MM.1S (cell line): ENCODE measurements around the gene TMEM9.

ENCODE experiments used
- DNase-seq: peaks from one replicate; pipeline ENCODE4 v3.0.0-alpha.2; 2015
- H2AFZ ChIP-seq: fragments of 300-600 bp; sonication (generic); 2 replicates; pipeline ENCODE4 v1.6.0; 2016; ENCODE audit warnings: antibody characterized with exemption, low read length
- H3F3A ChIP-seq: fragments of 300-600 bp; sonication (generic); 2 replicates; pipeline ENCODE4 v1.6.1; 2016; ENCODE audit warnings: mild to moderate bottlenecking, antibody characterized with exemption, low read length, moderate library complexity, mixed read lengths; ENCODE audit not compliant: insufficient read depth
- H3K27ac ChIP-seq: fragments of 300-600 bp; sonication (generic); 2 replicates; pipeline ENCODE4 v1.5.1; 2016; ENCODE audit warnings: mild to moderate bottlenecking, low read length
- H3K27me3 ChIP-seq: fragments of 300-600 bp; sonication (generic); replicated peaks from 2 replicates; pipeline ENCODE4 v1.6.0; 2016; ENCODE audit warnings: low read length; ENCODE audit not compliant: insufficient read depth
- H3K36me3 ChIP-seq: fragments of 300-600 bp; sonication (generic); replicated peaks from 2 replicates; pipeline ENCODE4 v1.6.1; 2016; ENCODE audit warnings: mild to moderate bottlenecking, low read length, mixed read lengths; ENCODE audit not compliant: insufficient read depth
- H3K4me1 ChIP-seq: fragments of 300-600 bp; sonication (generic); 2 replicates; pipeline ENCODE4 v1.6.1; 2016; ENCODE audit warnings: low read length, mixed read lengths
- H3K4me2 ChIP-seq: fragments of 300-600 bp; sonication (generic); 2 replicates; pipeline ENCODE4 v1.6.0; 2016; ENCODE audit warnings: low read depth, low read length
- H3K4me3 ChIP-seq: fragments of 300-600 bp; sonication (generic); 2 replicates; pipeline ENCODE4 v1.5.1; 2016; ENCODE audit warnings: low read length, mixed read lengths
- H3K79me2 ChIP-seq: fragments of 300-600 bp; sonication (generic); 2 replicates; pipeline ENCODE4 v1.6.1; 2016; ENCODE audit warnings: mixed run types, low read length, mixed read lengths
- H3K9ac ChIP-seq: fragments of 300-600 bp; sonication (generic); 2 replicates; pipeline ENCODE4 v1.6.1; 2016; ENCODE audit warnings: low read length, mixed read lengths
- H3K9me2 ChIP-seq: fragments of 300-600 bp; sonication (generic); replicated peaks from 2 replicates; pipeline ENCODE4 v1.6.1; 2016; ENCODE audit warnings: mild to moderate bottlenecking, low read length, mixed read lengths; ENCODE audit not compliant: insufficient read depth
- H3K9me3 ChIP-seq: fragments of 300-600 bp; sonication (generic); replicated peaks from 2 replicates; pipeline ENCODE4 v1.6.1; 2016; ENCODE audit warnings: mild to moderate bottlenecking, low read length, mixed read lengths; ENCODE audit not compliant: insufficient read depth
- H4K20me1 ChIP-seq: fragments of 300-600 bp; sonication (generic); 2 replicates; pipeline ENCODE4 v1.6.1; 2016; ENCODE audit warnings: mild to moderate bottlenecking, low read length, moderate library complexity, mixed read lengths; ENCODE audit not compliant: insufficient read depth
- CTCF ChIP-seq: fragments of 300-600 bp; sonication (generic); IDR thresholded peaks from 2 replicates; pipeline ENCODE4 v1.5.1; 2016; ENCODE audit warnings: antibody characterized with exemption, low read length, mixed read lengths
- EZH2 ChIP-seq: fragments of 300-600 bp; sonication (generic); optimal IDR thresholded peaks from 2 replicates; pipeline ENCODE3; 2017; ENCODE audit warnings: low read depth, mild to moderate bottlenecking, antibody characterized with exemption, low read length, mixed read lengths
- EZH2phosphoT487 ChIP-seq: fragments of 300-600 bp; sonication (generic); IDR thresholded peaks from 2 replicates; pipeline ENCODE4 v1.6.1; 2018; ENCODE audit warnings: antibody characterized with exemption, low read length

The TMEM9 gene

GRCh38 chr1:201096041-201096461 is 58.2 kb downstream of the TMEM9 start:
- no peaks in the 10 kb centered on the region for H3K79me2 ChIP-seq
- H3K9ac ChIP-seq, result no peak overlapping the region
- H3K4me3 ChIP-seq, result no peak overlapping the region
- H3K36me3 ChIP-seq, result no peaks in the 10 kb centered on the region
- H3K27ac ChIP-seq, result no peak overlapping the region
- TF ChIP-seq CTCF, result no peak
- no peak for TF ChIP-seq EZH2phosphoT487
- no peak for TF ChIP-seq EZH2
- no peaks in the 10 kb centered on the region for H4K20me1 ChIP-seq
- H3K4me2 ChIP-seq, result no peak overlapping the region
- no peak overlapping the region for H2AFZ ChIP-seq
- DNase-seq, result no peak
- no peaks in the 10 kb centered on the region for H3K27me3 ChIP-seq
- H3K9me2 ChIP-seq, result no peaks in the 10 kb centered on the region
- H3K4me1 ChIP-seq, result no peaks in the 10 kb centered on the region
- H3F3A ChIP-seq, result no peaks in the 10 kb centered on the region
- H3K9me3 ChIP-seq, result no peaks in the 10 kb centered on the region

- Histone ChIP-seq H3K4me1 (no peaks in the 10 kb centered on the region), H3K79me2 (no peaks in the 10 kb centered on the region), H3K9me2 (no peaks in the 10 kb centered on the region), H3K27ac (no peak overlapping the region), H4K20me1 (no peaks in the 10 kb centered on the region), H3K27me3 (no peaks in the 10 kb centered on the region), H3K9ac (no peak overlapping the region), H3K4me2 (no peak overlapping the region), H3K36me3 (no peaks in the 10 kb centered on the region), H3F3A (no peaks in the 10 kb centered on the region), H3K4me3 (no peak overlapping the region), H2AFZ (no peak overlapping the region), H3K9me3 (no peaks in the 10 kb centered on the region)
- DNase-seq, result no peak
- TF ChIP-seq CTCF, result no peak
- TF ChIP-seq EZH2phosphoT487, result no peak
- TF ChIP-seq EZH2, result no peak
Measured at GRCh38 chr1:201095581-201095980, 58.7 kb downstream of the TMEM9 start.

- Histone ChIP-seq H3K79me2 (no peaks in the 10 kb centered on the region), H3K9me3 (no peaks in the 10 kb centered on the region), H4K20me1 (no peaks in the 10 kb centered on the region), H3K9ac (no peak overlapping the region), H3K4me3 (no peak overlapping the region), H3K4me1 (no peaks in the 10 kb centered on the region), H3K36me3 (no peaks in the 10 kb centered on the region), H3K4me2 (no peak overlapping the region), H3K27ac (no peak overlapping the region), H3K27me3 (no peaks in the 10 kb centered on the region), H3K9me2 (no peaks in the 10 kb centered on the region), H3F3A (no peaks in the 10 kb centered on the region), H2AFZ (no peak overlapping the region)
- DNase-seq, result no peak
- TF ChIP-seq EZH2phosphoT487, result no peak
- TF ChIP-seq CTCF, result no peak
Measured at GRCh38 chr1:201094832-201095231, 59.4 kb downstream of the TMEM9 start.

GRCh38 chr1:201093962-201094361 is 60.3 kb downstream of the TMEM9 start:
- Histone ChIP-seq H3K4me3 (no peak overlapping the region), H3K79me2 (no peaks in the 10 kb centered on the region), H3K9me2 (no peaks in the 10 kb centered on the region), H3K27me3 (no peaks in the 10 kb centered on the region), H3K4me1 (no peaks in the 10 kb centered on the region), H3K9me3 (no peaks in the 10 kb centered on the region), H2AFZ (no peak overlapping the region), H3F3A (no peaks in the 10 kb centered on the region), H3K27ac (no peak overlapping the region), H3K4me2 (no peak overlapping the region), H4K20me1 (no peaks in the 10 kb centered on the region), H3K9ac (no peak overlapping the region), H3K36me3 (no peaks in the 10 kb centered on the region)
- no peak for DNase-seq
- TF ChIP-seq CTCF, result no peak
- TF ChIP-seq EZH2, result no peak
- TF ChIP-seq EZH2phosphoT487, result no peak
